GM19351 (cell line): ENCODE results near the gene ALX4.

ENCODE experiments used
- ATAC-seq: cut with Tn5 transposase; IDR thresholded peaks from one replicate; pipeline ENCODE4 v1.9.1; 2021; ENCODE audit warnings: mild to moderate bottlenecking, moderate library complexity; ENCODE audit not compliant: unreplicated experiment

The ALX4 gene

GRCh38 chr11:44246726-44247125, 63.2 kb downstream of the ALX4 start:
- no peak for ATAC-seq

GRCh38 chr11:44244639-44245310, 65.2 kb downstream of the ALX4 start:
- no peak for ATAC-seq

GRCh38 chr11:44243595-44244343, 66.2 kb downstream of the ALX4 start:
- no peak for ATAC-seq

- no peak for ATAC-seq
Measured at GRCh38 chr11:44243086-44243485, 66.9 kb downstream of the ALX4 start.

- no peak for ATAC-seq
Measured at GRCh38 chr11:44241851-44242250, 68.1 kb downstream of the ALX4 start.

- no peak for ATAC-seq
Measured at GRCh38 chr11:44237156-44237555, 72.8 kb downstream of the ALX4 start.

- ATAC-seq, result no peak
Measured at GRCh38 chr11:44236296-44236695, 73.6 kb downstream of the ALX4 start.

GRCh38 chr11:44235765-44236201, 74.2 kb downstream of the ALX4 start:
- ATAC-seq, result no peak

GRCh38 chr11:44229624-44230023, 80.3 kb downstream of the ALX4 start:
- no peak for ATAC-seq

GRCh38 chr11:44229098-44229497, 80.8 kb downstream of the ALX4 start:
- no peak for ATAC-seq

GRCh38 chr11:44228379-44228778, 81.6 kb downstream of the ALX4 start:
- no peak for ATAC-seq

GRCh38 chr11:44226945-44227344, 83.0 kb downstream of the ALX4 start:
- no peak for ATAC-seq

GRCh38 chr11:44226490-44226889, 83.4 kb downstream of the ALX4 start:
- ATAC-seq, result no peak

GRCh38 chr11:44224867-44225501, 85.0 kb downstream of the ALX4 start:
- ATAC-seq, result no peak

- no peak for ATAC-seq
Measured at GRCh38 chr11:44223238-44223637, 86.7 kb downstream of the ALX4 start.

- ATAC-seq, result no peak
Measured at GRCh38 chr11:44221992-44222391, 87.9 kb downstream of the ALX4 start.

GRCh38 chr11:44221456-44221855, 88.5 kb downstream of the ALX4 start:
- no peak for ATAC-seq

- ATAC-seq, result no peak
Measured at GRCh38 chr11:44219830-44220796, 89.8 kb downstream of the ALX4 start.

- ATAC-seq, result no peak
Measured at GRCh38 chr11:44217432-44217831, 92.5 kb downstream of the ALX4 start.

GRCh38 chr11:44213148-44213547, 96.8 kb downstream of the ALX4 start:
- no peak for ATAC-seq

GRCh38 chr11:44212128-44212527, 97.8 kb downstream of the ALX4 start:
- ATAC-seq, result no peak
